CD4-positive, alpha-beta T cell treated with Interleukin-4 for 4 hours (primary cell): Measurements from ENCODE around the gene APOO.

Source experiments
- DNase-seq: peaks from one replicate; pipeline ENCODE4 v3.0.0-alpha.2; 2020

The APOO gene

GRCh38 chrX:23907498-23908218, at the start of gene APOO, which contains the start of gene CXorf58:
APOO (minus strand) TSS chrX:23907938; CDS start chrX:23907702, 236 bp downstream.
CXorf58 (plus strand) TSS chrX:23908006; CDS start chrX:23910303, 2,297 bp downstream.
- DNase-seq: peak; percentile 93

GRCh38 chrX:23954396-23954795, 46.7 kb upstream of the APOO start:
- no peak for DNase-seq

GRCh38 chrX:23953908-23954269, 46.2 kb upstream of the APOO start:
- peak; percentile 1 for DNase-seq

DNA sequence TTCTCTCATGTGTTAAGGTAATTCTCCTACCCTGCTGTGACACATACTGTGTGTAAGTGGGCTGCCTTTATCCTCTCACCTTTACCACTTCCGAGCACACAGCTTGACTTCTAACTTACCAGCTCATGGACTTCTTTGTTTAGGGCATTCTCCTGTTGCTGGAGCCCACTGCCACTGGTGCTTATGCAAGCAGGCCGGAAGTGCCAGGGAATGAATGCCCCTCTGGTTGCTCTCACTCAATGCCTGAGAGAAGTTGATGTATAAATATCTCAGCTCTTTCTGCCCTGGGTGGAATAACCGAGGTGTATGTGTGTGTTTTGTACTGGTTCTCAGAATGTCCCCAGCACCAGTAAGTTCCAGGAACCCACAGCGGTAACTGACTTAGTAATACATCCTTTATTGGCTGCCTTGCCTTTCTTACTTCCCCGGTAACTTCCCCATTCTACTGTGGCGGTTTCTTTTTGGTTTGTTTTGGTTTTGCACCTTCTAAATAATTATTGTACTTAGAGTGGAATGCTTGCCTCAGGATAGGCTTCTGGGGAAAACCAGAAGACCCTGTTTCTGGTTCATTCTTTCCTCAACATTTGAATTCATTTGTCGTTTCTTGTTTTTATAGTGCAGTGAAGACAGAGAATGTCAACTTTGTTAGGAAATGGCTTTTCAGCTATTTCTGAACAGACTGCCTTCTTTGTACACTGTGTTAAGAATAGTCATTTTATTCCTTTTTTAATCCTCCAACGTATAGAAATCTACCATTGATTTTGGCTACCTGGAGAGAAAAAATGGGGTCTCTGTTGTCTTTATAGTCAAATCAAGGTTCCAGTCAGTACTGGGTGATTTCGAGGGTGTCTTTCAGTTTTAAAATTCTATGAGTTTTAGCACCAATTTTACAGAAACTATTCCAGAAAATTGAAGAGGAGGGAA, 45.5 kb upstream of the APOO start:
- peak; percentile 60 for DNase-seq

GRCh38 chrX:23952391-23952790, 44.7 kb upstream of the APOO start:
- no peak for DNase-seq

GRCh38 chrX:23945206-23945605, 37.5 kb upstream of the APOO start:
- DNase-seq: no peak

- DNase-seq: no peak
Observed at GRCh38 chrX:23944234-23944633, 36.5 kb upstream of the APOO start.

DNA sequence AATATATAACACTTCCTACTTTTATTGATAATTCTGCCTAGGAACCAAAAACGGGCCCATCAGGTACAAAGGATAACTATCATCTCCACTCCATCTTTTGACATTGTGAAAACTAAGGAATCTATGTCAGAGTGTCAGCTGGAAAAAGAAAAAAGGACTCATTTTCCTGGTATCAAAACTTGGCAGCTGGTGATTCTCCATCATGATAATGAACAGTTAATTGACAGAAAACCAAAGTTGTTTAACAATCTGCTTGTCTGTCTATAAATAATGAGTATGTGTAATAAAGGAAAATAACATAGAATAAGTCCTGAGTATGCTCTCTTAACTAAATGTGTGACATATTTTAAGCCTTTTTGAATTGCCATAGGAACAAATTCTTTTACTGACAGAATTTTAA, 31.5 kb upstream of the APOO start:
- DNase-seq: no peak

DNA sequence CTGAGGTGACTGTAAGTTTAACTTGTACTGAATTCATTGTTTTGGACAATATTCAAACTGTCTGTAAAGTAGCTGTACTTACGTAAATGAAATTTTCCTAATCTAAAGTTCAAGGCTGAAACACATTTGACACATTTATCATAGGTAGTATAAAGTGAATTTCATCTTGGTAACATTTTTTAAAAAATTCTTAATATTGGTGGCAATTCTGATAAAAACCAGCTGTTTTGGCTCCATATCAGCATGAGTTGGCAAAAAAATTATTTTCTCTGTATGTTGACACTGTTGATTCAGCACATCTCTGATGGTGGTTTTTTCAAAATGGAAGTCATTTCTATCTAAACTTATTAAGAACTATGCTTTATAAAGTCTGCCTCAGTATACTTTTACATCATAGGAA, 31.0 kb upstream of the APOO start:
- DNase-seq: no peak

DNA sequence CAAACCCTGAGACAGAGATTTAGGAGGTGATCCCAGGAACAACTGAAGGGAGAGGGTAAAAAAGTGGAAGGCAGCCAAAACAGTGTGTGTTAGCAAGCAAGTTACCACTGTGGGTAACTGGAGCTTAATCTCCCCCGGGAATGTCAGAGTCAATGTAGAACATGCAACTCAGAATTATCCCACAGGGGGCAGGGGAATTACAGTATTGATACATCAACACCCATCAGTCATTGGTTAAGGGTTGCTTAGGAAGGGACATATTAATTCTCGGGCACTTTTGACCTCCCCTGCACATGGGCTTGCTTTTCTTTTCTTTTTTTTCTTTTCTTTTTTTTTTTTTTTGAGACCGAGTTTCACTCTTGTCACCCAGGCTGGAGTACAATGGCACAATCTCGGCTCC, 29.4 kb upstream of the APOO start:
- no peak for DNase-seq

DNA sequence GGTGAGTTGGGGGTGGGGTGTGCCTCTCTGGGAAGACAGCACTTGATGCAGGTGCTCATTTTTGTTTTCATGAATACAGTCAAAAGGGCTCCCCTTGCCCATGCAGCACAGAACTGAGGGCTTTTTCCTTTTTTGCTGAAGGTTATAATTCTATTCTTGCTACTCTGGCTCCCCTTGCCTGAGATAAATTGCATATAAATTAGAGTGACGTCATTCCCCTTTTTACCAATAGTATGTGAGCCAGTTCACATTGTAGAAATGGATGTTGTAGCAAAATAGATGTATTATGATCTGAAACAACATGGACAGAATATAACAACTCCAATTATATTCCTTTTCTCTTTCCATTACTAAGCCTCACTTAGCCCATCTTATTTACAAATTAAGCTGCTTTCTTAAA, 28.4 kb upstream of the APOO start:
- no peak for DNase-seq

- no peak for DNase-seq
Observed at GRCh38 chrX:23935106-23935505, 27.4 kb upstream of the APOO start.

GRCh38 chrX:23932046-23932445, 24.3 kb upstream of the APOO start:
- no peak for DNase-seq

DNA sequence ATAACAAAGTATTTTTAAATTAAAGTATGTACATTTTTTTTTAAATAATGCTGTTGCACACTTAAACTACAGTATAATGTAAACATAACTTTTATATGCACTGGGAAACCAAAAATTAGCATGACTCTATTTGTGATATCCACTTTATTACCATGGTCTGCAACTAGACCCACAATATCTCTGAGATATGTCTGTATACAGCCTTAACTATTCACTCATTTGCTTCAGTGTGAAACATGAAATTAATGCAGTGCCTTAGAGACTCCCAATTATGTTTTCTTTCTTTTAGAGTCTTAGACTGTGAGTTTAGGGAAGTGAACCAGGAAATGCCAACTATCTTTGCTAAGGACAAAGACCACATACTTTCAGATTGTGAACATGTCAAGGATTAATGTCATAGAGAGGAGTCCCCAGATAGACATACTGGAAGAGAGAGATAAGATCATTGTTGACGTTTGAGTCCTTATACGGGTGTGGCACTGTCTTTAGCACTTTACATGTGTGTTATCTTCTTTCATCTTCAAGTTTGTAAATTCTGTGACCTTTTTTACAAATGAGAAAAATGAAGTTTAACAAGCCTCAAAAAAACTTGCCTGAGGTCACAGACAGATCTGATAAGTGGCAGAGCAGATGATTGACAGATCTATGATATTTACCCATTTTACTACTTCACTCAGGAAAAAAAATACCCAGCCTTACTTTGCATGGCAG, 23.3 kb upstream of the APOO start:
- peak; percentile 23 for DNase-seq

- DNase-seq: no peak
Observed at GRCh38 chrX:23926015-23926414, 18.3 kb upstream of the APOO start.

GRCh38 chrX:23919706-23920320, 12.1 kb upstream of the APOO start:
- no peak for DNase-seq

- no peak for DNase-seq
Observed at GRCh38 chrX:23919148-23919547, 11.4 kb upstream of the APOO start.

- no peak for DNase-seq
Observed at GRCh38 chrX:23911126-23911835, 3.5 kb upstream of the APOO start.

DNA sequence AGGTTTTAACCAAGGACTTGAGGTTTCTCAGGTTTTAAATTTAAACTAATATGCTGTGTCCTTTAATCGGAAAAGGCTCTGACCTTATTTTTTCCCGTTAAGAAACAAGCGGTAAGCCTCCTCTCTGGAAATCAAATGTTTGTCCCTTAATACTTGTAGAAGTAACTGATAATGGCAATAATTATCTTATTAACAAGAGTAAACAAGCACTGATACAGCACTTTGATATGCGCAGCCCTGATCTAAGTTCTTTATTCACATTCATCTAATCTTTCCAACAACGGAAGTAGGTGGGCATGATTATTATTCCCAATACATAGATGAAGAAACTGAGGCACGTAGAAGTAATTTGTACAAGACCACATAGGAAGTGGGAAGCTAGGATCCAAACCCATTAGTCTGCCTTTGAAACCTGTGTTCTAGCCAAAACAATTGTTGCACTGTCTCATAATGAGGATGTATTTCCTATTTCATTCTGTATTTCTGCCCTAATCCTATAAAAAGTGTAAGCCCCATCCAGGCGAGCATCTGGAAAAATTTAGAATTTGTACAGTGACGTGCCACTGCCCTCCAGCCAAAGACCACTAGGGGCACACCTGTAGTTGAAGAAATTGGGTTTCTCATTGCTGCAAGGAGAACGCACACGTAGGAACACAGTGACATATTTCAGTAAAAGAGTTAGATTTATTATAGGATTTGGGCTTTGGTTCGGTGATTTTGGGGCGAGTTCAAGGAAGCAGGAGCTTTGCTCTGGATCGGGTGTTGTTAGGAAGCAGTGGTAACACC, 674 bp upstream of the APOO start:
- DNase-seq: no peak

DNA sequence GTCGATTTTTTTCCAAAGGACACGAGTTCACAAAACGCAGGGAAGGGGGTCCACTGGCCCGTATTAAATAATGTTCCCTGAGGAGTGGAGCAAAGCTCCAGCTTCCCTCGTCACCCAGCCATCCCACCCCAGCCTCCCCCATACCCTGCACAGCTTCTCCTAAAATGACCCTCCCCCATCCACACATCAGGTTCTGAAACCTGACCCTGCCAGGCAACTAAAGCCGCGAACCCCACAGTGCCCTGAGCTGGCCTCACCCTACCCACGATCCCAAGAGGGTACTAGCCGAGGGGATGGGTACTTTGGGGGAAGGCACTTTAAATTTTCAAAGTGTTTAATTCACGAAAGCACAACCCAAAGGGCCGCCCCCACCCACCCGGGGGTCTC, 634 bp downstream of the APOO start:
- DNase-seq: no peak

DNA sequence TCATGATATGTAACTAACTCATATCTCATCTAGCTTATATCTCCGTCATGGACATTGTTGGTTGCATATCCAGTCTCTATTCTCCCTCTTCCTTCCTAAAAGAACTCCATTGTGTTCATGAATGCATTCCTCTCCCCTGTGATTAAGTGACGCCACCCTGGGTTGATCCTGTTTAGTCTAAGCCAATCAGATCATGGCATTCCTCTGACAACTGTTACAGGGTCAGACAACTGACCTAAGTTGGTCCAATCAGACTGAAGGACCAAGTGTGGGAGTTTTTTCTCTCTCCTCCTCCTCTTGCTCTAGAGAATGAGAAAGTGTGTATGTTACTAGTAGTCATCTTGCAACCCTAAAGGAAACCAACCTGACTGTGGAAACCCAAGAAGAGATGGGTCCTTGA, 3.6 kb downstream of the APOO start:
- DNase-seq: no peak

DNA sequence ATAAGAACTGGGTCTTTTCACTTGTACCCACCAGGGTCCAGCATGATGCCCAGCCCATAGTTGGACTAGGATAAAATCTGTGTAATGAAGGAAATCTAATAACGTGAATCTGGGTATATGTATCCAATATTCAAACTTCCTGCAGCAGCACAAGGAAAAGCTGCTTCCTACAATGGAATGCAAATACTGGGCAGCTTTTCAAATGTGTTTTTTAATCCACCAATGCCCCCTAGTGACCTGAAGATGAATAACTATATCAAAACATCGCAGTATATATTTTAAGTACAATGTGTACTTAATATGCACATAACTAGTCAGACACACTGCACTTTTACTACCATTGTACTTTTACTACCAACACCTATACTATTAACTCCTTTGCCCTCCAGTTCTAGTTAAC, 5.3 kb downstream of the APOO start:
- peak; percentile 50 for DNase-seq
